GM20431 (cell line): Measurements from ENCODE around the gene EPHX1.
"Not testable (repeated sequence)": the region's sequence is repeated elsewhere in the genome, so short reads cannot be mapped to it uniquely, and the experiment has no call there.

Experiments used
- in situ Hi-C: fragments of 300-500 bp; cut with MseI, MboI; formaldehyde crosslinking; loops from one replicate; pipeline ENCODE4 v1.15.0; 2020; ENCODE audit warnings: low sequenced_read_pairs; ENCODE audit not compliant: unreplicated experiment

Gene EPHX1

DNA sequence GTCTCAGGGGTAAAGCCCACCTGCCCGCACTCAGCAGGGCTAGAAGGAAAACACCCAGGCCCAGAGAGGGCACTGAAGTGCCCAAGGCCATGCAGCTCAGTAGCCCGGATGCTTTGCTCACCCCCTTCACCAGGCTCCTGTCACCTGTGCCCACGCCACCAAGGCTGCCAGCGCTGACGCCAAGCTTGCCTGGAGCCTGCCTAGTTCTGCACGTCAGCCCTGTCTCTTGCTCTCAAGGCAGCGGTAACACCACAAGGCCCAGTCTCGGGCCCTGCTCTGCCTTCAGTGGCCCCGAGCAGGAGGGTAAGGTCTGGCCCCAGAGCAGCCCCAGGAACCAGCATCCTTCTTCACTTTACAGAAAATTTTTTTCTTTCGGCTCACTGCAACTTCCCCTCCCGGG, 64.5 kb downstream of the EPHX1 start:
- in situ Hi-C loops: no loop called here

GRCh38 chr1:225875044-225875815, 65.3 kb downstream of the EPHX1 start:
- in situ Hi-C loops: no loop called here

- in situ Hi-C loops: no loop called here
Measured at GRCh38 chr1:225876900-225877510, 67.1 kb downstream of the EPHX1 start.

GRCh38 chr1:225877580-225877979, 67.7 kb downstream of the EPHX1 start:
- in situ Hi-C loops: no loop called here

- in situ Hi-C loops: no loop called here
Measured at GRCh38 chr1:225878282-225878681, 68.4 kb downstream of the EPHX1 start.

GRCh38 chr1:225879521-225880221, 69.7 kb downstream of the EPHX1 start:
- in situ Hi-C loops: no loop called here

- in situ Hi-C loops: no loop called here
Measured at GRCh38 chr1:225880222-225880588, 70.3 kb downstream of the EPHX1 start.

DNA sequence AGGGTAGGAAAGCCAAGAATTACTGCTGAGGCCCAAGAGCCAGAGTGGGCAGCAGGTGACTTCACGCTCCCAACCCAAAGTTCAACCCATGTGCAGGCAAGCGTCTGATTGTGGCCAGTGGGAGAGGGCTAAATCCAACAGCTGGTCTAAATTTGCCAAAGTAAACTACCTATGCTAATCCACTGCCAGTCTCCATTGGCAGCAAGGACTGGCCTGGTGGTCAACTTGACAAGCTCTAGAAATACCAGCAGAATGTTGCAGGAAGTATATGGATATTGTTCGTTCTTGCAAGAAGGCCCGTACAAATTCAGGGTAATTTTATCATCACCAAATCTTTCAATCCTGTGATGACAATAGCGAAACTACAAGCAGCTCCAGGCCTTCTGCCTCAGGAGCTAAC, 70.7 kb downstream of the EPHX1 start:
- in situ Hi-C loops: no loop called here

DNA sequence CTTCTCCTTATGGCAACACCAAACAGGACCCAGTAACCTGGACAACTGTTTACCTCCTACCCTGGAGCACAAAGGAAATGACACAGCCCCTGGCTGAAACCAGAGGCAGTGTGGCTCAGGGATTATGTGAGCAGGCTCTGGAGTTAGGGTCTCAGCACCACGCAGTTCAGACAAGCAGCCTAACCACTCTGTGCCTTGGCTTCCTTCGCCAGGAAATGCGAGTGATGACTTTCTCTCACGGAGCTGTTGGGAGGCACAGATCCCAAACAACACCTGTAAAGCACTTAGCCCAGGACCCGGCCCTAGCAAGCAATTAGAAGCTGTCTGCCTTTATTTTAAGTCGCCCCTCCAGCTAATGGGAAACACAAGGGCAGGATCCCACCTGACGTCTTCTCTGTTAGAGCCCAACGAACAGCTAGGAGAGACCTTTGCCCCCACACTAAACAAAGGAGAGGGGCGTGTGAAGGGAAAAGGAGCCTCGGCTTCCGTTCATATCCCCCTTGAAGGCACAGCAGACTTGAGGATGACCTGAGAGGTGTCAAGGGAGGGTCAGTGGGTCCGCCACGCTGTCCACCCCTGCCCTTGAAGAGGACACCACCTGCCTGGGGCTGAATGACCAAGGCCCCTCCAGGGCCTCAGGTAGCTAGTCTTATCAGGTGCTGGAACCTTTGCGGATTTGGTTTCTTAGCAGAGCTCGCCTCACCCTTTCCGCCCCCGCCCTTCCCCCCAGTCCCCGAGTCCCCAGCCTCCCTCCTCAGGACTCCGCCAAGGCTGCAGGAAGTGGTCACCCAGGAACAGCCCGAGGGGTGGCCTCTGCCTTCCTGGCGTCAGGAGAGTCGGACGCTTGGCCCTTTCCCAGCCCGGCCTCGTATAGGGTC, 71.4 kb downstream of the EPHX1 start:
- in situ Hi-C loops: no loop called here

- in situ Hi-C loops: no loop called here
Measured at GRCh38 chr1:225881959-225882693, 72.2 kb downstream of the EPHX1 start, which contains the start of gene TMEM63A. Gene TMEM63A, minus strand, starts transcription at chr1:225882380. Its CDS starts 4,800 bp downstream, at chr1:225877580.

- in situ Hi-C loops: no loop called here
Measured at GRCh38 chr1:225882694-225883615, 73.0 kb downstream of the EPHX1 start.

- in situ Hi-C loops: no loop called here
Measured at GRCh38 chr1:225883616-225884265, 73.8 kb downstream of the EPHX1 start.

- in situ Hi-C loops: no loop called here
Measured at GRCh38 chr1:225885336-225885735, 75.4 kb downstream of the EPHX1 start.

GRCh38 chr1:225886159-225887029, 76.5 kb downstream of the EPHX1 start:
- in situ Hi-C loops: no loop called here

DNA sequence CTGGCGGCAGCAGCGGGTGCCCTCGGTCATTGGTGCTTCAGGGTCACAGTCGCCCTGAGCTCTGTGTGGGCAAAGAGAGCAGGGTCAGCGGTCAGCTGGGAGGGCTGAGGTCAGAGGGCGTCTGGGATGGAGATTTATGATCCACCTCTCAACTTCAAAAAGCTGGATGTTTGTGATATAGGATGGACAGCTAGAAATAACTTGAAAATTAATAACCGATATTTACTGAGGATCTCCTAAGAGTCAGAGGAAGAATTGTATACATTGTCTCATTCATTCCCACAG, 77.0 kb downstream of the EPHX1 start:
- in situ Hi-C loops: no loop called here

GRCh38 chr1:225887554-225888288, 77.8 kb downstream of the EPHX1 start:
- in situ Hi-C loops: not testable (repeated sequence)
